HG02973 (cell line): ENCODE measurements around the gene REPS2.
"Not testable (repeated sequence)": the region's sequence is repeated elsewhere in the genome, so short reads cannot be mapped to it uniquely, and the experiment has no call there.

Source experiments
- ATAC-seq: cut with Tn5 transposase; IDR thresholded peaks from one replicate; pipeline ENCODE4 v1.9.1; 2021; ENCODE audit warnings: moderate library complexity; ENCODE audit not compliant: unreplicated experiment

Gene REPS2

DNA sequence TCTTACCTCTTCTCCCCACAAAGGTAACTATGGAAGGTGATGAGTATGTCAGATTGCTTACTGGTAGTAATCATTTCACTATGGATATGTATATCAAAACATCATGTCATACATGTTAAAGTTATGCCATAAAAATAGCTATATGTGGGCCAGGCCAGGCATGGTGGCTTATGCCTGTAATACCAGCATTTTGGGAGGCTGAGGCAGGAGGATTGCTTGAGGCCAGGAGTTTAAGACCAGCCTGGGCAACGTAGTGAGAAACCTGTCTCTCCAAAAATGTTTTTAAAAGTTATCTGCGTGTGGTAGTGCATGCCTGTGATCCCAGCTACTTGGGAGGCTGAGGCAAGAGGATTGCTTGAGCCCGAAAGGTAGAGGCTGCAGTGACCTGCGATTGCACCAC lies 16.2 kb downstream of the REPS2 start:
- ATAC-seq = not testable (repeated sequence)

DNA sequence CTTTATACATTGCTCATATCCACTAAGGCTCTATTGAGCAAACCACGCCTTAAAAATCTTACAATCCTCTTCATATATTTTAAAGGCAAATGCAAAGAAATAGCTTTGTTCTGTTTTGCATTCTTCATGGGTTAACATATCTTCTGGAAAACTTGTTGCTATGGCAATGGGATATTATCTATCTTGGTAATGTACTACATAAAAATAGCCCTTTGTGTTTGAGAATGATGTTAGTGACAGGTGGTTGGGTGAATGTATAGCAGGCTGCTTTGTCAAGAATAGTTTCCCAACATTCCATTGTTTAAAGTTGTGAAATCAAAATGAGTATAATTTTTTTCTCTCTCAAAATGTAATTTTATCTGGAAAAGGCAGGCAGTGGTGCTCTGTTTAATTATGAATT lies 16.8 kb downstream of the REPS2 start:
- ATAC-seq = no peak

DNA sequence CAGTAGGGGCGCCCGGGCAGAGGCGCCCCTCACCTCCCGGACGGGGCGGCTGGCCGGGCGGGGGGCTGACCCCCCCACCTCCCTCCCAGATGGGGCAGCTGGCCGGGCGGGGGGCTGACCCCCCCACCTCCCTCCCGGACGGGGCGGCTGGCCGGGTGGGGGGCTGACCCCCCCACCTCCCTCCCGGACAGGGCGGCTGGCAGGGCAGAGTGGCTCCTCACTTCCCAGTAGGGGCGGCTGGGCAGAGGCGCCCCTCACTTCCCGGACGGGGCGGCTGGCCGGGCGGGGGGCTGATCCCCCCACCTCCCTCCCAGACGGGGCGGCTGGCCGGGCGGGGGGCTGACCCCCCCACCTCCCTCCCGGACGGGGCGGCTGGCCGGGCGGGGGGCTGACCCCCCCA lies 18.5 kb downstream of the REPS2 start:
- ATAC-seq = not testable (repeated sequence)

DNA sequence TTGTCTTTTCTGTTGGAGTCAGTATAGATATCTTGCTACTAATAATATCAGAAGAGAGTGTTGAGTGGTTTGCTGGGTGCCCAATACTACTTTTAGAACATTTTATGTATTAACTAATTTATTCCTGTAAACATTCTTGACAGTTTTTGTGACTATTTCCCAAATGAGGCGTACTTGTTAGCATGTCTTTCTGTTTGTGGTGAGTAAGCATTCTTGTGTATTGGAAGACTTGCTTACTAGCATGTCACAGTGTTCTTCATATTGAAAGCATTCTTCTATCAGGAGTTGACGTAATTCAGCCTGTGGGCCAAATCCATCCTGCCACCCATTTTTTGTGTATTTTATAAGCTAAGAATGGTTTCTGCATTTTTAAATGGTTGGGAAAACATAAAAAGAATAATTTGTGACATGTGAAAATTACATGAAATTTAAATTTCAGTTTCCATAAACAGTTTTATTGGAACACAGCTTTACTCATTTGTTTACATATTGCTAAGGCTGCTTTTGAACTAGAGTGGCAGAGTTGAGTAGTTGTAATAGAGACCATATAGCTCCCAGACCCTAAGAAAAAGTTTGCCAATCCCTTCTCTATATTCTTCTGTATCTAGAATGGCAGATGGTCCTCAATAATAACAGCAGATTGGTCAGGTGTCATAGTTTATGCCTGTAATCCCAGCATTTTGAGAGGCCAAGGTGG lies 20.4 kb downstream of the REPS2 start:
- no peak for ATAC-seq

DNA sequence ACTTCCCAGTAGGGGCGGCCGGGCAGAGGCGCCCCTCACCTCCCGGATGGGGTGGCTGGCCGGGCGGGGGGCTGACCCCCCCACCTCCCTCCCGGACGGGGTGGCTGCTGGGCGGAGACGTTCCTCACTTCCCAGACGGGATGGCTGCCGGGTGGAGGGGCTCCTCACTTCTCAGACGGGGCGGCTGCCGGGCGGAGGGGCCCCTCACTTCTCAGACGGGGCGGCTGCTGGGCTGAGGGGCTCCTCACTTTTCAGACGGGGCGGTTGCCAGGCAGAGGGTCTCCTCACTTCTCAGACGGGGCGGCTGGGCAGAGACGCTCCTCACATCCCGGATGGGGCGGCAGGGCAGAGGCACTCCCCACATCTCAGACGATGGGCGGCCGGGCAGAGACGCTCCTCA lies 22.3 kb downstream of the REPS2 start:
- not testable (repeated sequence) for ATAC-seq

DNA sequence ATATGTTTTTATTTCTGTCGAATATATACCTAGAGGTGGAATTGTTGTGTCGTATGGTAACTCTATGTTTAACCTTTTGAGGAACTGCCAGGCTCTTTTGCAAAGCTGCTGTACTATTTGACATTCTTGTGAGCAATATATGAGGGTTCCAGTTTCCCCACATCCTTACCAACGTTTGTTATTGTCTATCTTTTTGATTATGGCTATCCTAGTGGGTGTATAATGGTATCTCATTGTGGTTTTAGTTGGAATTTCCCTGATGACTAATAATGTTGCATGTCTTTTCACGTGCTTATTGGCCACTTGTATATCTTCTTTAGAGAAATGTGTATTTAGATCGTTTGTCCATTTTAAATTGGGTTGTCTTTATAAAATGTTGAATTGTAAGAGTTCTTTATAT lies 24.5 kb downstream of the REPS2 start:
- no peak for ATAC-seq

DNA sequence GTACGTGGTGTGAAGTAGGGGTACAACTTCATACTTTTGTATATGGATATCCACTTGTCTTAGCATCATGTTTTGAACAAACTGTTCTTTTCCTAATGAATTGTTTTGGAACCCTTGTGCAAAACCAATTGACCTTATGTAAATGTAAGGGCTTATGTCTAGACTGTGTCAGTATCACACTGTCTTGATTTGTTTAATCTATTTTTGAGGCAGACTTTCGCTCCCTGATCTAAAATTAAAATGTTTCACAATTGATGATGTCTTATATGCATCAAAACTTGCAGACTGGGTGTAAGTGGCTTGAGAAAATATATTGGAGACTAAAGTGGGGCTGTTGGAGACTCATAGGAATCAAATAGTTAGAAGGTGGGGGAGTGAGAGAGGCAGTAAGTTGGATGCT lies 25.2 kb downstream of the REPS2 start:
- no peak for ATAC-seq

DNA sequence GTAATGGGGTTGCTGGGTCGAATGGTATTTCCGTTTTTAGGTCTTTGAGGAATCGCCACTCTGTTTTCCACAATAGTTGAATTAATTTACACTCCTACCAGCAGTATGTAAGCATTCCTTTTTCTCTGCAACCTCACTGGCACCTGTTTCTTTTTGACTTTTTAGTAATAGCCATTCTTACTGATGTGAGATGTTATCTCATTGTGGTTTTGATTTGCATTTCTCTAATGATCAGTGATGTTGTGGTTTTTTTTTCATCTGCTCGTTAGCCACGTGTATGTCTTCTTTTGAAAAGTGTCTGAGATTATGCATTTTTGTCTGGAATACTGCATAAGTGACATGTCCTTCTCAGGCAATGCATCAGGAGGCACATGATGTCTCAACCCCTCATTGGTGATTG lies 28.8 kb downstream of the REPS2 start:
- ATAC-seq = no peak

DNA sequence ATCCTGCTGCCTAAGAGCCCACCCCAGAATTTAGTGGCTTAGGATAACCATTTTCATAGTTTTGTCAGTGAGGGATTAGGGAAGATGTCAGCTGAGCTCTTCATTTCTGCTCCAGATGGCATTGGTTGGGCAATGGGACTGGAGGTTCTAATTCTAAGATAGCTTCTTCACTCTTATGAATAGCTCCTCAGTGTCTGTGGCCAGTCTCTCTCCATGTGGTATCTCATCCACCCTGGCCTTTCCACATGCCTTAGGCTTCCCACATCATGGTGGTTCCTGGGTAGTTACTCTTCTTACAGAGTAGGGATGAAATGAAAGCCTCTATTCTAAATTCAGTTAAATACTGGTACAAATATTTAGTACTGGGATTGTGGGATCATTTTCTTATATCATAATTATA lies 31.3 kb downstream of the REPS2 start:
- no peak for ATAC-seq

DNA sequence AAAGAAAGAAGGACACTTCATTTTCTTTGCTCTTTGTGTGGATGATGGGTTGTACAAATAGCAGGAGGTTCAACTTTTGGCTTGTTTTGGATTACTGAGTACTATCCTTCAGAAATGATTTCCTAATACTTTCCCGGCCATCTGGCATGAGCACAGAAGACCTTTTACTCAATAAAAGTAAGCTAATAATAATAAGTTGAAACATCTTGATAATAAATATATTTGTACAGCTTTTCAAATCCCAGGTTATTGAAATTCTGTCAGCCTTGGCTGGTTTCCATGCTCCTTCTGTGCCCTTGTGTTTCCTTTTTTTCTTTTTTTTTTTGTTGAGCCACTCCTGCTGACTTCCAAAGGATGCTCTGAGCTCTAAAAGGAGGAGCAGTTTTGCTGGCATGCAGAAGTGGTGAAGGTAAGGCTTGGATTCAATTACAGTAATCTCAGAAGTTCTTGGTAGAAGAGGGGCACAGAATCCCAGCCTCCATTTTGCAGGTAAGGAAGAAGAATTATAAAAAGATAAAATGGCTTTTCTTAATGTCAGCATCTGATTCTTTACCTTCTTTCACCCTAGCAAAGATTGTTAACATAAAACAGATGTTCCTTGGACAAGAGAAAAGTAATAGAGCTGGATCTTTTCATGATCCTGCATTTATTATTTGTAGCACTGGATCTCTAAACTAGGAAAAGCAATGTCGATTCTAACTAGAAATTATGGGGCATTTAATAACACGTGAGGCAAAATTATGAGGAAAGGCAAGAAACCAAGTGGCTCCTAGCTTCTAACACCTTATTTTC lies 31.9 kb downstream of the REPS2 start:
- no peak for ATAC-seq

DNA sequence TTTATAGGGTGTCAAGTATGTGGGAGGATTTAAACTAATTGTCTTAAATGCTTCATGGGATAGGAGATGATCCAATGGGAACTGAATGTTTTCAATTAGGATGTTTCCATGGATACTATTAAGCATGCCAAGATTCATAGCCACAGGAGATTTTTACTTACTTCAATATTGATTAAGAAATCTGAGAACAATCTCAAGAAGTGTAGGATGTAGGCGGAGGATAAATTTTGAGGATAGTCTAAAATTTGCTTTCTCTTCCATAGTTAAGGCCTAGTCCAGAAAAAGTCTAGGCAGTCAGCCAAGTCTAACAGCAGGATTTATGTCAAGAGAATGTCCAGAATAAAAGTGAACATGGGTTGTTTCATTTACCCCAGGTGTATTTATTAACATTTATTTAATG lies 32.8 kb downstream of the REPS2 start:
- no peak for ATAC-seq

DNA sequence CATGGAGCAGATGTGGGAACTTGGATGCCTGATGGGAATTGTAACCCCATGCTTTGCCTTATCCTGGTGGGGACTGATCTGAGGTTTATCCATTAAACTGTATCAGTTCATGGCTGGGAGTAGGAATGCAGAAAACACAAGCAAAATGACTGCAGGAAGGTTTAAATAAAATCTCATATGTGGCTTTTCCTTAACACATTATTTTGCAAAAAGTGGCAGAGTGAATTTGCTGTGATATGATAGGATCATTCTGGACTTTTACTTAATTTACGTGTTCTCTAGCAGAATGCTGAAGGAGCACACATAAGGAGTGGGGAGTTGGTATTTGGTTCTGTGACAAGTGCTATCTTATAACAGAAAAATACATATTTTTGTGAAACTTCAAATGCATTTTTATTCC lies 34.8 kb downstream of the REPS2 start:
- no peak for ATAC-seq

DNA sequence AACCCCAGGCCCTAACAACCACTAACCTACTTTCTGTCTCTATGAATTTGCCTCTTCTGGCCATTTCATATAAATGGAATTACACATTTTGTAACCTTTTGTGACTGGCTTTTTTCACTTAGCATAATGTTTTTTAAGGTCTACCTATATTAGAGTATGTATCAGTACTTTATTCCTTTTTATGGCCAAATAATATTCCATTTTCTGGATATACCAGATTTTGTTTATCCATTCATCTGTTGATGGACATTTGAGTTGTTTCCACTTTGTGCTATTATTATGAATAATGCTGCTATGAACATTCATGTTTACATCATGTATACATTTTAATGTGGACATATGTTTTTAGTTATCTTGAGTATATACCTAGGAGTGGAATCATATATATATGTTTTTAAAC lies 35.5 kb downstream of the REPS2 start:
- ATAC-seq = no peak

DNA sequence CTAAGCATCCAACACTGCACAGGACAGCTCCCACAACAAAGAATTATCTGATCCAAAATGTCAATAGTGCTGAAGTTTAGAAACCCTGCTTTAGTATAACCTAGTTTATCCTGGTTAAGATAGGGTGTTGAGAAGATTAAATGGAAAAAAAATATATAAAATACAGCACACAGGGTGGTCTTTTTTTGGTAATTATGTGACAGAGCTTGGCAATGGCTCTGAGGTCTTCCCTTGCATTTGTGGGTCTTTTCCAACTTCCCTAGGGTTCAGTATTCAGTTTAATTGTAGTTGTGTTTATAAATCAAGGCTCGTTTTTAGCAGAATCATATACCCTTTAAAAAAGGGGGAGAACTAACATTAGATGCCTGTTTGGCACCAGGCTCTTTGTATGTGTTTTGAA lies 36.6 kb downstream of the REPS2 start:
- ATAC-seq = no peak

DNA sequence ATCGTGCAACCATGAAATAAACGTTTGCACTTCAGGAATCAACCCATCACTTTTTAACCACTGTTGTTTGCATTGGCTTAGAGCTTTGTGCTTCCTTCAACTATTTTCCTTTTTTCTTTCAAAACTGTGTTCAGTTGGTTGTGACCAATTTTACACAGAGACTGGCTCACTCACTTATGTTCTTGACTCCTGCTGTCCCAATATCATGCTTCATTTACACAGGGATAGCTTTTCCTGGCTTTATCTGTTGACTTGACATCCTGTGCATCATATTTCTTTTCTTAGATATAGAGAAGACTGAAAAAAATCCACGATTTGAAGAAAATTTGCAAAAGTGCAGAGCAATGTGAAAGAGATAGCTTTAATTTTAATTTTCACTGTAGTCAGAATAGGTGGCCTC lies 38.8 kb downstream of the REPS2 start:
- no peak for ATAC-seq

DNA sequence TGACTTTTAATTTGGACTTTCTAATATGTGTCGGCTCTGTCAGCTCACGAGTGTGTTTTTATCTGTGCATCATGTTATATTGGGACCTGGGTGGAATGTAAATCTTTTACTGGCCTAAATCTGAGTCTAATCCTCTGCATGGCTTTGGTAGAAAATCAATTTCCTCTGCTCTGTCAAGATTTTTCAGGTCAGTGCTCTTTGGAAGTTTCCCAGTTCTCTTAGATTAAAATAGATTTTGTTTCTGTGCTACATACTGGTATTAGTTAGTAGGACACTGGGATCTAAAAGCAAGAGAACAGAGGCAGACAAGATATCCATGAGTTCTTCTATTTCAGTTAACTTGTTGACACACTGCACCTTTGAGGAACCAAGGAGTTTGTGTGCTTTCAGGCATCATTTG lies 39.7 kb downstream of the REPS2 start:
- no peak for ATAC-seq

DNA sequence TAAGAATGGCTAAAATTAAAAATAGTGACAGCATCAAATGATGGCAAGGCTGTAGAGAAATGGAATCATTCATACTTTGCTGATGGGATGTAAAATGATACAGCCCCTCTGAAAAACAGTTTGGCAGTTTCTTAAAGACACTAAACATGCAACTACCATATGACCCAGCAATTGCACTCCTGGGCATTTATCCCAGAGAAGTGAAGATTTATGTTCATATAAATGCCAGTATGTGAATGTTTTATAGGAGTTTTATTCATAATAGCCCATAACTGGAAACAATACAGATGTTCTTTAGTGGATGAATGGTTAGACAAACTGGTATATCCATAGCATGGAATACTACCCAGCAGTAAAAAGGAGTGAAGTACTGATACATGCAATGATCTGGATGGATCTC lies 43.3 kb downstream of the REPS2 start:
- ATAC-seq = no peak

DNA sequence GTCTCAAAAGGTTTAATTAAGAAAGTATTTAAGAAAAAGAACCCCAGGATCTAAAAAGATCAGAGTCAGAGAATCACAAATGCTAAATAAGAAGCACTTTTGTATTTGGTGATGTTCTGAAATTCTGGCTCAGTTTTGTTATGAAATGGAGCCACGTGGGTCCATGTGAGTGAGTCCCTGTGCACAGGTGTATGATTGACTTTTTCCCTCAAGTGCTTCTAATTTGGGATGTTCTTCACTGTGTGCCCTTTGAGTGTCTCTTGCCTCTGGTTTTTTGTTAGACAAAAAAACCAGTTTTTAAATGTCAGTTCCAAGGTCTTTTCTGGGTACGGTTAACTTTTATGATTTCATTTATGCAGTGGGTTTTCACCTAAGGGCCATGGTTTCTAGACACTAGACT lies 44.4 kb downstream of the REPS2 start:
- ATAC-seq = no peak

DNA sequence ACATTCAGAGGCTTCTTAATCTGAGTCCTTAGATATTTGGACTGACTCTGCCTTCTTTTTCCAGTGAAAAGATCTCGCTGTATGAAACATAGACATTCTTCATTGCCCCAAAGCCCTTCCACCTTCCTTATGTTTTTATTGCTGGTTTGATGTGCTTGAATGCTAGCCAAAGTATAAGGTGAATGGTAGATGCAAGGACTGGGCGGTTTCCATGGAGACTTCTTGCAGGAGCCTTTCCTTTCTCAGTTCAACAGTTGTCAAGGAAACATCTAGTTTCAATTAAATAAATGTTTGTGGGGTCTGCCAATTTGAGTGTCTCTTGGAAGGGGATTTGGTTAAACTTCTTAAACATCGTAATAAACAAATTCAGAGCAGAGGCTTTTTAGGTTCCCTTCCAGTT lies 46.0 kb downstream of the REPS2 start:
- ATAC-seq = no peak

DNA sequence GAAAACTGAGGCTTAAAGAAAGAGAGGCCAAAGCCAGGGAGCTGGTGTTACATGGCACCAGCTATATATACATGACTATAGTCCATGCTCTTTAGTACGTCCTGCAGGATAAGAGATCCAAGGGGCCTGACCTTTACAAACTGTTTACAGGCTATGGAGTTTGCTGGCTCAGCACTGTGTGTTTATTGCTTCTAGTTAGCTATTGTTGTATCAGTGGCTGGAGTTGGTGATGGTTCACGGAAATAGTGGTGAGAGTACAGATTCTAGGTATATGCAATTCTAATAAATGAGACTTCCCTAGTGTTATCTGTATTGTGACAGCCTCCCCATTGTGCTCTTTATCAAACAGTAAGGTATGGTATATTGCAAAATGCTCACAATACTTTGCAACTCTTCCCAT lies 46.5 kb downstream of the REPS2 start:
- no peak for ATAC-seq

DNA sequence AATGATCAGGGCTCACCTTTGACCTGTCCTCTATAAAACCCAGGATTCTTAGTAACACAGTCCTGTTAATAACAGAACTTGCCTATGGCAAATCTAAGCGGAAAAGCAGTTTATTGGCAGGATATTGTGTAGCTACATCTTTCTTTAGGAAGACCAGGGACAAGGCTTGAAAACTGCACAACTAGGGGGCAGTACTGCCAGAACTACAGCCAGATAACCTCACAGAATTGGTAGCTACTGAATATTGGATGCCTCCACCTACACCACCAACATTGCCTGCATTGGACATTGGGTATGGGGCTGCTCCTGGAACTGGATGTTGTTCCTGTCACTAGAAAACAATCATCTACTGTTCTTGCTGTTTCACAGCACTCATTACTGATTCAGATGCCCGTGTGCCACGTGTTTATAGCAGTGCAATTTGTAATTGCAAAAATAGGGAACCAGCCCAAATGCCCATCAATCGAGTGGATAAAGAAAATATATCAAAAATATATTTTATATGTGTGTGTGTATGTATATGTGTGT lies 47.4 kb downstream of the REPS2 start:
- no peak for ATAC-seq

DNA sequence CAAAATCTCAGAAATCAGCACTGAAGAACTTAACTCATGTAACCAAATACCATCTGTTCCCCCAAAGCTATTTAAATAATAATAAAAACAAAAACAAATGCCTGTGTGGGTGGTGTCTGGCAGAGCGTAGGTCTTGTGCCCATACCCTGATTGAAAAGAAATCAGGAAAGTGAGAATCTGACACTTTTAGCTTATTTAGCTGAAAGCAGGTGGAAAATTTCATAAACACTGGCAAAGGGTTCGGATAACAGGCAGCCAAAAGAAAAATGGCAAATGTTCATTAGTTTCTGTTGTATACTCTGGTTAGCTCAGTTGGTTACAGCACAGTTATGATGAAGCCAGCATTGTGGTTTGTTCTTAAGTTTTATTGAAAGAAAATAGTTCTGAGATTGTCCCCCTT lies 48.3 kb downstream of the REPS2 start:
- ATAC-seq = no peak
